Ecto neural progenitor cell (in vitro differentiated cells): Measurements from ENCODE around the gene PMM1.
A peak's percentile ranks its signal among the peaks of the same experiment; 100 is the strongest.

Source experiments
- DNase-seq: peaks from one replicate; pipeline ENCODE4 v3.0.0-alpha.2; 2018; ENCODE audit warnings: low spot score

PMM1 gene

GRCh38 chr22:41537203-41537602 is 52.4 kb downstream of the PMM1 start:
- no peak for DNase-seq

- no peak for DNase-seq
Observed at GRCh38 chr22:41535244-41535643, 54.4 kb downstream of the PMM1 start.

GRCh38 chr22:41534219-41534618 is 55.4 kb downstream of the PMM1 start:
- DNase-seq, result no peak

GRCh38 chr22:41532908-41533825 is 56.5 kb downstream of the PMM1 start:
- DNase-seq, result peak; percentile 87

GRCh38 chr22:41531715-41532477 is 57.7 kb downstream of the PMM1 start:
- no peak for DNase-seq

- no peak for DNase-seq
Observed at GRCh38 chr22:41530890-41531714, 58.5 kb downstream of the PMM1 start.

- DNase-seq, result no peak
Observed at GRCh38 chr22:41528938-41529561, 60.6 kb downstream of the PMM1 start.

- DNase-seq, result no peak
Observed at GRCh38 chr22:41528132-41528766, 61.4 kb downstream of the PMM1 start.
